MCF 10A (cell line): Measurements from ENCODE around the gene SIAH3. TPM values are rescaled to one million over a fixed set of nuclear protein-coding genes. Genes with fewer than 3 reads are reported as not detected.
A peak's percentile ranks its signal among the peaks of the same experiment; 100 is the strongest.

ENCODE experiments used
- BruUV-seq: library from RNA; stranded (reverse); fragments of 400-500 nt; replicated peaks from 2 replicates; lab custom pipeline; 2021; lab: Mats Ljungman, UMichigan
- CTCF ChIA-PET: fragments of 300-600 bp; sonication (Branson Sonifier 250); formaldehyde crosslinking; extraction: SDS; loops from one replicate; lab custom pipeline; 2021; ENCODE audit warnings: antibody characterized with exemption, inconsistent platforms; lab: Yijun Ruan, JAX
- POLR2A ChIA-PET: fragments of 300-600, 350-650 bp; sonication (Branson Sonifier 250); formaldehyde crosslinking; extraction: SDS; loops from one replicate; lab custom pipeline; 2020; ENCODE audit warnings: antibody characterized with exemption, inconsistent platforms; lab: Yijun Ruan, JAX
- DNase-seq: peaks from one replicate; pipeline ENCODE4 v3.0.0-alpha.2; 2018; ENCODE audit not compliant: unreplicated experiment
- H3K27ac Mint-ChIP-seq: one replicate; pipeline ENCODE4 v1.8.0; 2022; ENCODE audit warnings: mild to moderate bottlenecking, low read depth, mixed read lengths; ENCODE audit not compliant: unreplicated experiment
- H3K27me3 Mint-ChIP-seq: one replicate; pipeline ENCODE4 v1.8.0; 2022; ENCODE audit warnings: mixed read lengths; ENCODE audit not compliant: insufficient read depth, unreplicated experiment
- H3K36me3 Mint-ChIP-seq: one replicate; pipeline ENCODE4 v1.8.0; 2022; ENCODE audit warnings: mild to moderate bottlenecking, moderate library complexity, mixed read lengths; ENCODE audit not compliant: insufficient read depth, unreplicated experiment
- H3K4me1 Mint-ChIP-seq: one replicate; pipeline ENCODE4 v1.8.0; 2022; ENCODE audit warnings: mixed read lengths; ENCODE audit not compliant: insufficient read depth, unreplicated experiment
- H3K4me3 Mint-ChIP-seq: one replicate; pipeline ENCODE4 v1.8.0; 2022; ENCODE audit warnings: mild to moderate bottlenecking, moderate library complexity, mixed read lengths; ENCODE audit not compliant: unreplicated experiment
- H3K9me3 Mint-ChIP-seq: one replicate; pipeline ENCODE4 v1.8.0; 2022; ENCODE audit warnings: mixed read lengths; ENCODE audit not compliant: unreplicated experiment
- CTCF ChIP-seq: fragments of 200-600 bp; IDR thresholded peaks from one replicate; pipeline ENCODE4 v1.8.0; 2022; ENCODE audit warnings: antibody characterized with exemption, mild to moderate bottlenecking; ENCODE audit not compliant: unreplicated experiment
- intact Hi-C: fragments of 100-400 bp; cut with micrococcal nuclease; formaldehyde crosslinking; loops from 2 replicates; pipeline ENCODE4 v1.14.1; 2022
- total RNA-seq: library from RNA; stranded (reverse); gene quantifications from 2 replicates; pipeline ENCODE4 v1.2.3, GENCODE V29; 2022

The SIAH3 gene
- total RNA-seq, 1 experiment from 2014 or later: not detected

DNA sequence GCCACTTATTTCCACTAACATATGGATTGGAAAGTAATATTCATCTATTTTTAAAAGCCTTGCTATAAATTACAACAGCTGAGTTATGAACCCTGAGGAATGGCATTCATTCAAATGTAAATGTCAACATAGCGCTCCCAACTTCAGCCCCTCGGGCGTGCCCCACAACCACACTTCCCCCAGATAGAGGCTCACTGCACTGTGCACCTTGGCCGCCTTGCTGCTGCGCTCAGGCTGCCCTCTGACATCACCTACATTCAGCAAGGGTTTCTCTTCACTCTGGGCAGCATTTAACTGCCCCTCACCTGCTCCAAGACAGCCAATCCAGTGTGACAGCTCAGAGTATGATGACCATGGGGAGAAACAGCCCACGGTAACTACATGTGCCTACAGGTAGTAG, 35.1 kb downstream of the SIAH3 start:
- no TSS peak for BruUV-seq
- ChIA-PET POLR2A (no interaction called here), CTCF (interaction anchor here (0.7 to 0.9 kb wide), 2 partner anchors 9 to 17 kb away, joined by 3 read pairs; no protein-coding TSS in a partner anchor)
- no peak for TF ChIP-seq CTCF
- no peaks in the 10 kb centered on the region for H3K36me3 Mint-ChIP-seq
- no peak overlapping the region for H3K4me3 Mint-ChIP-seq
- H3K27me3 Mint-ChIP-seq: no peaks in the 10 kb centered on the region
- H3K9me3 Mint-ChIP-seq: no peaks in the 10 kb centered on the region
- H3K4me1 Mint-ChIP-seq: peaks cover 14% of the 10 kb centered on the region
- intact Hi-C loops: no loop called here
- no peak overlapping the region for H3K27ac Mint-ChIP-seq
- DNase-seq: no peak

- DNase-seq: no peak
- Mint-ChIP-seq H3K36me3 (no peaks in the 10 kb centered on the region), H3K27me3 (no peaks in the 10 kb centered on the region), H3K9me3 (no peaks in the 10 kb centered on the region), H3K4me1 (peaks cover 14% of the 10 kb centered on the region), H3K27ac (no peak overlapping the region), H3K4me3 (no peak overlapping the region)
- ChIA-PET POLR2A (interaction anchor here (0.8 kb wide), 1 partner anchor 67 kb away, joined by 4 read pairs; no protein-coding TSS in a partner anchor), CTCF (interaction anchor here (1.6 kb wide), 1 partner anchor 314 kb away, joined by 5 read pairs; no protein-coding TSS in a partner anchor)
- TF ChIP-seq CTCF: no peak
- intact Hi-C loops: no loop called here
- BruUV-seq: no TSS peak
Measured at GRCh38 chr13:45812695-45813372, 38.7 kb downstream of the SIAH3 start.

GRCh38 chr13:45811891-45812694, 39.5 kb downstream of the SIAH3 start:
- H3K27ac Mint-ChIP-seq: no peak overlapping the region
- intact Hi-C loops: no loop called here
- no peaks in the 10 kb centered on the region for H3K27me3 Mint-ChIP-seq
- no peaks in the 10 kb centered on the region for H3K9me3 Mint-ChIP-seq
- BruUV-seq: no TSS peak
- no peaks in the 10 kb centered on the region for H3K36me3 Mint-ChIP-seq
- TF ChIP-seq CTCF: no peak
- POLR2A ChIA-PET: interaction anchor here (0.8 kb wide), 1 partner anchor 68 kb away, joined by 4 read pairs; no protein-coding TSS in a partner anchor
- CTCF ChIA-PET: interaction anchor here (1.6 kb wide), 1 partner anchor 315 kb away, joined by 5 read pairs; no protein-coding TSS in a partner anchor
- no peak overlapping the region for H3K4me3 Mint-ChIP-seq
- peak; percentile 79 for DNase-seq
- H3K4me1 Mint-ChIP-seq: peaks cover 14% of the 10 kb centered on the region
